Stimulated activated CD8-positive, alpha-beta memory T cell treated with anti-CD3 and anti-CD28 coated beads, Interleukin-4, amount 100 ng/mL, for 24 hours (primary cell): ENCODE data around the gene DGKB.

Experiments
- DNase-seq: peaks from one replicate; pipeline ENCODE4 v3.0.0-alpha.2; 2020; ENCODE audit warnings: low read depth

DGKB gene

DNA sequence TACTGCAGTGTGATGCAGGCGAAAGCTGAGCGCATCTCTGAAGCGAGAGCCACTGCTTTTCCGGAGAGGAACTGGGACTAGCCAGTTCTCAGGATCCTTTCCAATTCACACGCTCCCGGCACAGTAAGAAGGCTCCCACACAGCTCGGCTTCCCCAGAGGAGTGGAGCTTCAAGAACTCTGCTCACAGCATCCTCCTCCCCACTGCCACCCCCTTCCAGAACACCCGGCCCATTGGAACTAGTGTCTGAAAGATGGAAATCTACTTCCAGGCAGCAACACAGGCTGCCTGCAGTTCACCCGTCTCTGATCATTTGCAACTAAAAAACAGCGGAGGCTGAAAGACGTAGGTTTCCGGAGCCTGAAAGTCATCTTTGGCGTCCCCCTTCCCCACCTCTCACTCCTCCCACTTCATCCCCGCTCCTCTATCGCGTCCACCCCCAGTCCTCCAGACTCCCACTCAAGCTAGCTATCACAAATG lies at the start of gene DGKB:
TSS of gene DGKB (minus strand) at position 163 of the 479 bp plus-strand sequence.
- DNase-seq, result no peak

- DNase-seq, result no peak
Observed at GRCh38 chr7:14950013-14950412, 47.5 kb upstream of the DGKB start.

DNA sequence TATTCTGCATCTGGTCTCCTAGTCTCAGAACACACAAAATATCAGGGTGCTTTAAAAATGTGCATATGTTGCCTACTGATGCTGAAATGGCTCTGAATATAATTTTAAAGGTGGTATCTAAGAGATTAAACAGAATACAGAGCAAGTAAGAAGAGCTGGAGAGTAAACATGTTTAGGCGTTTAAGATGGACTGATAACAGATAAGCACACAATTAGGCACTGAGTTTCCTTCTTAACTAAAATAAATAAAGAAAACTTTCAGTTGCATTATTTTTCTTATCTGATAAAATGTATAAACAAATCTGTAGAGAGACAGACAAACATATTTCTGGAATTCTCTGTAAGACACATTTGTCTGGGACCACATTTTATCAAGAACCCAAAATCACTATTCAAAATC lies 35.6 kb upstream of the DGKB start:
- DNase-seq, result no peak

DNA sequence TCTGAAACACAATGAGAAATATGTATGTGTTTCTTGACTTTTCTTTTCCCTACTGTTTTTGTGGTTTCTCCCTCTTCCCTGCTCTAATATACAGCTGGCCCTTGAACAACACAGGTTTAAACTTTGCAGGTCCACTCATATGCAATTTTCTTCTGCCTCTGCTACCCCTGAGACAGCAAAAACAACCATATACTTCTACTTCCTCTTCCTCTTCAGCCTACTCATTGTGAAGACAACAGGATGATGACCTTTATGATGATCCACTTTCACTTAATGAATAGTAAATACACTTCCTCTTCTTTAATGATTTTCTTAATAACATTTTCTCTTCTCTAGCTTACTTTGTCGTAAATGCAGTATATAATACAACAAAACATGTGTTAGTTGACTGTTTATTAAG lies 35.0 kb upstream of the DGKB start:
- DNase-seq, result no peak

DNA sequence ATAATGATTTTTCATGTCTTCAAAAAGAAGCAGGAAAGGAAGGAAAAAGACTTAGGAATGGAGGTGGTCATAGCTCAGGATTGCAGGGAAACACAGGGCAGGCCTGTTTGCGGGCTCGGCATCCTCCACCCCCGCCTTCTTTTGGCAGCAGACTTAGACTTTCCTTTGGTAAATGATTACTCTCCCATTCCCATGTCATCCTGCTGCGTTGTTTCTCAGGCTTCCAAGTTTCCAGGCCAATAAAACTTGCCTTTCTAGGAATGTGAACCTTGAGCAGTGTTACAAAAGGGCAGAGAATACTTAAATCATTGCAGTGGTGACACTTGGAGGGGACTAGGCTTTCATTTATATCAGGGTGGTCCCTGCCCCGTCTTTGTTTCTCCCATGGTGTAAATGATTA lies 34.0 kb upstream of the DGKB start:
- no peak for DNase-seq

DNA sequence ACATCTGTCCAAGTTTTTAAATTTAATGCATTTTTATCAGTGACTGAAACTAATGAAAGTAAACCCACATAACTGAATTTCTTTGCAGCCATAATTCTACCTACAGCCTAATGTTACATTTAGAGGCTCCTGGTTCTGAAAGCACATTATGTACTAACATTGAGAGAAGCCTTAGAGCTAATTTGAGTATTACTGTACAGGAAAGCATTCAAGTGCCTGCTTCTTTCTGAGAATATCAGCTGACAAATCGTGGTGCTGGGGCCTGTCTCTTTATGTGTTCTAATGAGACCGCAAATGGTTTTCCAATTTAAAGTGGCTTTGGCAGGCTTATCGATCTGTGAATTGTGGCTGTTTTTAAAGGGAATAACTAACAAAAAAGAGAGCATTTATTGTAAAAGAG lies 32.3 kb upstream of the DGKB start:
- no peak for DNase-seq

DNA sequence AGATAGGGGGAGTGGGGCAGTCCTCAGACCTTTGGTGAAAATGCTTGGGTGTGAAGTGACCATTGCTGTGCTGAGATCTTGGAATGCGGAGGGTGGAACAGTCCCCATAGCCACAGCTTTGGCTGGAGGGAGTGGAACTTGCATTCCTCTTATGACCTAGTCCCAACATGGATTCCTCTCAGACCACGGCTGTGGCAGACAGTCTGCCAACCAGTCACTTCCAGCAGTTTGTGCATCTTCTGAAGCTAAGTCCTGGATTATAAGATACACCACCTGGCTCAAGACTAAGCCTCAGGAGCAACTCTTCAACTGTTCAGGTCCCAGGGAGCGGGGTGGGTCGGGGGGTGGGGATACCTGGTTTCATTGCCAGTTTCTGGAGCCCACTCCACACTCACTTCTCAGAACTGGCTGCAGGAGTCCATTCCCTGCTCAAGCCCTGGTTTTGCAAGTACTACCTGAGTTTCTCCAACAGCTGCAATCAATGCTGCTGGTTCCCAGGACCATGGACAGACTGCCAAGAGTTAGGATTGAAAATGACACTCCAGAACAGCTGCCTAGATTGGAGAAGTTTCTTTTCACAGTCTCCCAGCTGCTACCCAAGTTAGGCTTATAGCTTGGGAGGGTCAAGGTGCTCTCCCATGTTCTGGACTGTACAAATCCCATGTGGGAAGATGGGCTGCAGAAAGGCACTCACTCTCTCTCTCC lies 29.1 kb upstream of the DGKB start:
- DNase-seq, result no peak

DNA sequence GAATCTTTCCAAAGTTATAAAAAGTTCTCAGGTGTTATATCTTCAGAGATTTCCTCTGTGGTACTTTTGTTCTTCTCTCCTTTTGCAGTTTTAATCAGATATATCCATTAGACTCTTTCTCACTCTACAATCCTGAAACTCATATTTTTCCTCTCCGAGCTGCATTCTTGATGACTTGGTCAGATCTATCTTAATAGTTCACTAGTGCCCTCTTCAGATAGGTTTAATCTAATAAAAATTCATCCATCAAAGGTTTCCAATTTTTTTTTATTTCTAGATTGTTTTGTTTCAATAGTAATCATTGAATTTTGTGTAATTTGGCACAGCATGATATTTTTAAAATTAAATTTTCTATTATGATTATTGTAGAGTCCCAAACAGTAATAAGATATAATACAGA lies 21.8 kb upstream of the DGKB start:
- no peak for DNase-seq

DNA sequence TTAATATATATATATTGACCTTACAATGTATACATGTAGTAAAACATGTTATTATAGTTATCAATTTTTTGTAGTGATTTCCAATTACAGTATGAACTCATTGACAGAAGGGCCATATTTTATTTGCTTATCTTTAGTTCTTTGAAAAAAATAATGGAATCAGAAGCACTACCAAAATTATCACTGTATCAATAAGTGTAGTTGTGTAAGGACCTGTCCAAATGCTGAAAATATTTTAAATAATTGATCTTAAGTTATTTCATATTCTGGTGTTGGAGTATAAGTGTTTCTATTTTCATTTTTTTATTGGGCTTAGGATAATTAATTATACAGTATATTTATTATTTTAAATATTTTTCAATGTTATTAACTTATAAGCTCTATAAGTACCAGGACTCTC lies 8.5 kb upstream of the DGKB start:
- no peak for DNase-seq

DNA sequence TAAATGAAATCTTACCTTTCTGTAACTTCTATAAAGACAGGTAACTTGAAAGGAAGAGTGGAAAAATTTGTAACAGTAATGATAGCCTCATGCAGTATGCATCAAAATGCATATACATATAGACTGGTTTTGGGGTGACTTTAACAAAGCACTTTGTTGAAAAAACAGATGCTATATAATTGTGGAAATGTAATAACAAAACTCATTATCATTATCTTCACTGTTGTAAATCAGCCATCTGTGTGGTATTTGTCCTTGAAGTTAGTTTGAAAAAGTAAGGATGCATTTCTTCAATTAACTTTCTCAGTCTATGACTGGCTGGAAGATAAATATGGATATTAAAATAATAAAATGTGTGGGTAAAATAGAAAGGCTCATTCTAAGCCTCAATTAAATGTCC lies 6.1 kb upstream of the DGKB start:
- no peak for DNase-seq

DNA sequence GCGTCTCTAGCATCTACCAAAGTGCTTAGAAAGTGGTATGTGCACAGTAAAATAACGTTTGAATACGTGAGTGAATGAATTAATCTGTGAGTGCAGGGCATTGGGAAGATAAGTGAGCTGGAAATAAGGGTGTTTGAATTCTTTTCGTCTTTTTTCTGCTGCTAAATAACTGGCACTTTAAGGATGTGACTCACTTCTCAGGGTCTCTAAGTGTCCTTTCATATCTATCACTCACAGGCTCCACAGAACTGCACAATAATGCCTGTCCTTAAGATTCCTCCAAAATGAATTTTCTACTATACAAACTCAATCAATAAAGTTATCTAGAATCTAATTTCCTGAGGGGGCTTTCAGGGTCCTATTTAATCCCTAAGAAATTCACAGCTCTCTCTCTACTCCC lies 3.2 kb upstream of the DGKB start:
- no peak for DNase-seq

- DNase-seq, result no peak
Observed at GRCh38 chr7:14900051-14900450, 2.5 kb downstream of the DGKB start.

GRCh38 chr7:14899030-14899429 lies 3.5 kb downstream of the DGKB start:
- no peak for DNase-seq

- no peak for DNase-seq
Observed at GRCh38 chr7:14896461-14896860, 6.1 kb downstream of the DGKB start.

GRCh38 chr7:14894826-14895225 lies 7.7 kb downstream of the DGKB start:
- DNase-seq, result no peak

DNA sequence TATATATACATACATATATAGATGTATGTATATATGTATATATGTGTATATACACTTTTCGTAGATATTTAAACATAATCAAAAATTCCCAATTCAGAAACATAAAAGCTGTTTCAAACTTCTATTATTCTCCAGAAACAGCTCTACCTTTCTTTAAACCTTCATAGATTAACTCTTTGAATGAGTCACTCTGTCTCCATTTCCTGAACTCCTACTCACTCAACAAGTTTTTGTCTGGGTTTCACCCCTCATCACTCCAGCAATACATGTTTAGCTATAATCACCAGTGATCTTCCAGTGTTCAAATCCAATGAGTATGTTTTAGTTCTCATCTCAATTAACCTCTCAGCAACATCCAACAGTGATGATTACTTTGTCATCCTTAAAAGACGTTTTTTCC lies 9.6 kb downstream of the DGKB start:
- no peak for DNase-seq

- no peak for DNase-seq
Observed at GRCh38 chr7:14891289-14891688, 11.3 kb downstream of the DGKB start.

DNA sequence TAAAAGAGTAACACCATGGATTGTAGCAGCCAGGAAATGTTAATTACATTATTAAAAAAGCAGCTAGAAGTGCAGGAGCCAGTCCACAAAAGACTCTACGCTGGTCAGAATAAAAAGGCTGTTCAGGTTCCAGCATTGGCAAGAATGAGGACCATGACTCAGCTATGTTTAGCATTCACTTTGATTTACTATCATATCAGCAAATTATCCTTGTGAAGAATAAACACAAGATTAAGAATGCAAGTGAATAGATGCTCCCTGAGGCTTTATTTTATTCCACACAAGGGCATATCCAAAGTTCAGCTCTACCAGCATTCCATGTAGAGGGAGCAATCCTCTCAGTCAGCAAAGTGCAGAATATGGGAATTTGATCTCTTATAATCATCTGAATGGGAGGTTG lies 13.6 kb downstream of the DGKB start:
- DNase-seq, result no peak

GRCh38 chr7:14886533-14886932 lies 16.0 kb downstream of the DGKB start:
- no peak for DNase-seq

GRCh38 chr7:14875941-14876587 lies 26.5 kb downstream of the DGKB start:
- no peak for DNase-seq

- DNase-seq, result no peak
Observed at GRCh38 chr7:14871880-14872279, 30.7 kb downstream of the DGKB start.

GRCh38 chr7:14870394-14870793 lies 32.2 kb downstream of the DGKB start:
- DNase-seq, result no peak

- DNase-seq, result no peak
Observed at GRCh38 chr7:14868937-14869336, 33.6 kb downstream of the DGKB start.

DNA sequence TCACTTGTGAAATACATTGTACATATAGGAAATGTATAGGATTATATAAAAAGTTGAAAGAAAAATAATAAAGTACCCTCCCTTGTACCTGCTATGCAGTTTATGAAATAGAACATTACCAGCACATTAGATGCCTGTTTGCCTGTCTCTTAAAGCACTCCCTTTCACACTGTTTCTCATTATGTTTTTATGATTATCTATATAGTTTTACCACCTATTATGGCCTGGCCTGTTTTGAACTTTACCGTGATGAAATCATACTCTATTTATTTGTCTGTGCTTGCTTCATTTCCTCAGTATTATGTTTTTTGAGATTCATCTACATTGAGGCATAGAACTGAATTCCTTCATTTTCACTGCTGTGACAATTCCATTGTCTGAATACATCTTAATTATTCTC lies 41.1 kb downstream of the DGKB start:
- no peak for DNase-seq
